RWPE2 (cell line): Measurements from ENCODE around the gene CYP4F22.

Source experiments
- ATAC-seq: fragments of 200-7000 bp; cut with Tn5 transposase; 3 replicates; pipeline ENCODE4 v1.9.1; 2021; ENCODE audit warnings: low read depth
- DNase-seq: peaks from one replicate; pipeline ENCODE4 v3.0.0-alpha.2; 2020; ENCODE audit warnings: low spot score
- H3K27ac ChIP-seq: fragments of 450-650 bp; 2 replicates; pipeline ENCODE4 v1.5.1; 2017; ENCODE audit warnings: mild to moderate bottlenecking; ENCODE audit not compliant: poor library complexity, severe bottlenecking
- H3K27me3 ChIP-seq: fragments of 250-450 bp; sonication (Bioruptor Pico); 2 replicates; pipeline ENCODE4 v1.5.1; 2021; ENCODE audit warnings: mild to moderate bottlenecking, moderate library complexity; ENCODE audit not compliant: insufficient read depth, poor library complexity, severe bottlenecking
- H3K36me3 ChIP-seq: fragments of 250-450 bp; sonication (Bioruptor Pico); 2 replicates; pipeline ENCODE4 v1.5.1; 2020; ENCODE audit warnings: low read depth, mild to moderate bottlenecking, moderate library complexity
- H3K4me1 ChIP-seq: fragments of 250-450 bp; sonication (Bioruptor Pico); 2 replicates; pipeline ENCODE4 v1.5.1; 2021; ENCODE audit warnings: mild to moderate bottlenecking, moderate library complexity; ENCODE audit not compliant: insufficient read depth, poor library complexity, severe bottlenecking
- H3K4me3 ChIP-seq: fragments of 250-450 bp; sonication (Bioruptor Pico); 2 replicates; pipeline ENCODE4 v1.5.1; 2021; ENCODE audit warnings: mild to moderate bottlenecking, moderate library complexity; ENCODE audit not compliant: severe bottlenecking
- H3K9me3 ChIP-seq: fragments of 250-450 bp; sonication (Bioruptor Pico); 2 replicates; pipeline ENCODE4 v1.5.1; 2021; ENCODE audit warnings: mild to moderate bottlenecking, moderate library complexity; ENCODE audit not compliant: severe bottlenecking
- CTCF ChIP-seq: fragments of 450-650 bp; IDR thresholded peaks from one replicate; pipeline ENCODE4 v1.5.1; 2017; ENCODE audit warnings: mild to moderate bottlenecking, moderate library complexity; ENCODE audit not compliant: poor library complexity, severe bottlenecking

The CYP4F22 gene

DNA sequence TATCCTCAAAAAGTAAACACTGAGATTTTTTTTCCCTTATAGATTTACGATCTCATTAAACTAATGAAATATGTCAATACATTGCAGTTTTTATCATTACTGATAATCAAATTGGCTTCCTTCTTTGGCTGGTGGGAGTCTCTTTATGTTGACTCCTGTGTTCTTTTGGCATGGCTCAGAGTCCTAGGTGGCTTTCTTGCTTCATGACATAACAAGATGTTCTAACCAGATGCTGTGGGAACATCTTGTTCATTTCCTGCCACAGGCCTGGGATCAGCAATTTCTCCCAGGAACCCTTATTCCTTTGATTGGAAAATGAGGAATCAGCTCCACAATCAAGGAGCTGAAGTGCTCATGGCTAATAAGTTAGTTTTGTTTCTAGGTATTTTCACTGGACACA lies 13.2 kb upstream of the CYP4F22 start:
- Histone ChIP-seq H3K36me3 (no peaks in the 10 kb centered on the region), H3K9me3 (no peaks in the 10 kb centered on the region), H3K27me3 (no peaks in the 10 kb centered on the region), H3K4me3 (no peak overlapping the region), H3K4me1 (no peaks in the 10 kb centered on the region), H3K27ac (no peak overlapping the region)
- no peak for TF ChIP-seq CTCF
- no peak for ATAC-seq
- no peak for DNase-seq

DNA sequence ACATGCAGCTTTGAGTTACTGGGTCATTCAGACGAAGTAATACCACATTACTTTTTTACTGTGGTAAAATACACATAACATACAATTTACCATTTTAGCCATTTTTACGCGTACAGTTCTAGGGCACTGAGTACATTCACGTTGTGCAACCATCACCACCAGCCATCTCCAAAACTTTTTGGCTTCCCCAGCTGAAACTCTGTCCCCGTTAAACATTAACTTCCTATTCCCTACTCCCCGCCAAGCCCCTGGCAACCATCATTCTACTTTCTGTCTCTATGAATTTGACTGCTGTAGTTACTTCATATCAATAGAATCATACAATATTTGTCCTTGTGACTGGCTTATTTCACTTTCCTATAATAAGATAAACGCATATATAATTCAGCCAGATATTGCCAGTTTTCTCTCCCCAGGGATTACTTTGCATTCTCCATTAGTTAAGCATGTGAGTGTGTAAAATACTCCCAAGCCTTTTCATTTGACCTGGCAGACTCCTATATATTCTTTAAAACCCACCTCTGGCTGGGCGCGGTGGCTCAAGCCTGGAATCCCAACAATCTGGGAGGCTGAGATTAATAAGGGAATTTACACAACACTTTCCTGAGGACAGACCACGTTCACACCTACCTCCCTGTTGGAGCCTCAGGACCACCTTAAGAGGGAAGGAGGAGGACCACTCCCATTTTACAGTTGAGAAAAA lies 10.0 kb upstream of the CYP4F22 start:
- H3K27ac ChIP-seq: no peak overlapping the region
- no peaks in the 10 kb centered on the region for H3K27me3 ChIP-seq
- H3K36me3 ChIP-seq: no peaks in the 10 kb centered on the region
- ATAC-seq: no peak
- TF ChIP-seq CTCF: no peak
- no peaks in the 10 kb centered on the region for H3K9me3 ChIP-seq
- H3K4me3 ChIP-seq: no peak overlapping the region
- no peak for DNase-seq
- no peaks in the 10 kb centered on the region for H3K4me1 ChIP-seq

- H3K27ac ChIP-seq: no peak overlapping the region
- no peaks in the 10 kb centered on the region for H3K27me3 ChIP-seq
- DNase-seq (no peak), ATAC-seq (no peak)
- H3K4me3 ChIP-seq: no peak overlapping the region
- no peaks in the 10 kb centered on the region for H3K9me3 ChIP-seq
- H3K4me1 ChIP-seq: no peaks in the 10 kb centered on the region
- no peaks in the 10 kb centered on the region for H3K36me3 ChIP-seq
- TF ChIP-seq CTCF: no peak
Measured at GRCh38 chr19:15498910-15499309, 9.4 kb upstream of the CYP4F22 start.

DNA sequence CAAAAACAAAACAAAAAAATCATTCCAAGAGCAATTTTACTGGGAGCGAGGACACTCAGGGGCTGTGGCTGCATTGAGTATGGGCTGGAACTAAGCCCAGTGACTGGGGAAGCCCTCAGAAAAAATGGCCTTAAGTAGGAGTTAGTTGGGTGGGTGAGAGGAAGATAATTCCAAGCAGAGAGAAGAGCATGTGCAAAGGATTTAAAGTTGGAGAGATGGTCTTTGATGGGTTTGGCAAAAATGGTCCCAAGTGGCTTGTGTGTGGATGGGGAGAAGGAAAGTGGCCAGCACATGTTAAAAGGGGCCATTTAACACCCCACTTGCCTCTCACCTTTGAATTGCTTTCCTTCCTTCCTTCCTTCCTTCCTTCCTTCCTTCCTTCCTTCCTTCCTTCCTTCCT lies 6.7 kb upstream of the CYP4F22 start:
- ATAC-seq (no peak), DNase-seq (no peak)
- Histone ChIP-seq H3K4me3 (no peak overlapping the region), H3K9me3 (no peaks in the 10 kb centered on the region), H3K4me1 (no peaks in the 10 kb centered on the region), H3K27ac (no peak overlapping the region), H3K36me3 (no peaks in the 10 kb centered on the region), H3K27me3 (no peaks in the 10 kb centered on the region)
- no peak for TF ChIP-seq CTCF

- Histone ChIP-seq H3K27ac (no peak overlapping the region), H3K4me3 (no peak overlapping the region), H3K27me3 (no peaks in the 10 kb centered on the region), H3K9me3 (no peaks in the 10 kb centered on the region), H3K36me3 (no peaks in the 10 kb centered on the region), H3K4me1 (no peaks in the 10 kb centered on the region)
- DNase-seq (no peak), ATAC-seq (no peak)
- TF ChIP-seq CTCF: no peak
Measured at GRCh38 chr19:15502264-15502663, 6.1 kb upstream of the CYP4F22 start.
